NB4 (cell line): ENCODE results near the gene TMEM252.

Source experiments
- MYC ChIP-seq: IDR thresholded peaks from 2 replicates; pipeline ENCODE4 v1.6.1; 2011; ENCODE audit warnings: low read depth, low read length
- POLR2A ChIP-seq: IDR thresholded peaks from 2 replicates; pipeline ENCODE4 v1.6.1; 2011; ENCODE audit warnings: mild to moderate bottlenecking; ENCODE audit not compliant: insufficient read length; ENCODE audit errors: extremely low read depth
- TF ChIP-seq, protein P1 (sequence below): IDR thresholded peaks from one replicate; pipeline ENCODE4 v1.5.1; 2012; ENCODE audit warnings: low read depth, low read length
- TF ChIP-seq, protein P2 (sequence below): IDR thresholded peaks from 2 replicates; pipeline ENCODE4 v1.6.1; 2011; ENCODE audit warnings: low read depth, low read length

DNA sequence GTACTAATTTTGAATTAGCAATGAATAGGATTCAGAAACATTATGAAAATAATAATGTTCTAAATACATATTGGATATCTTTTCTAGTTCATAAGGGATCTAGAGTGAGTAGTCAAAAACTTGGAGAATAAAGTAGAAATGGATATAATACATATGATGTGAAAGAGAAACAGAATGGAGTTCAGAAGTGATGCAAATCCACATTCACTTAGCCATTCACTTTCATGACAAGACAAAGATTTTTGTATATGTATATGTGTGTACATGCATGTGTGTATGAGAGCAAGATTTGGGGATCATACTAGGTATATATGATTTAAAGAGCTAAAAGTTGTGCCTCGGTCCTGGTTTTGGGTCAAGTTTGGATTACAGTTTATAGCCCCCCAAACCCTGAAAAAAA, 34.1 kb downstream of the TMEM252 start:
- TF ChIP-seq POLR2A (no peak), MYC (no peak)
- TF ChIP-seq, protein P1, sequence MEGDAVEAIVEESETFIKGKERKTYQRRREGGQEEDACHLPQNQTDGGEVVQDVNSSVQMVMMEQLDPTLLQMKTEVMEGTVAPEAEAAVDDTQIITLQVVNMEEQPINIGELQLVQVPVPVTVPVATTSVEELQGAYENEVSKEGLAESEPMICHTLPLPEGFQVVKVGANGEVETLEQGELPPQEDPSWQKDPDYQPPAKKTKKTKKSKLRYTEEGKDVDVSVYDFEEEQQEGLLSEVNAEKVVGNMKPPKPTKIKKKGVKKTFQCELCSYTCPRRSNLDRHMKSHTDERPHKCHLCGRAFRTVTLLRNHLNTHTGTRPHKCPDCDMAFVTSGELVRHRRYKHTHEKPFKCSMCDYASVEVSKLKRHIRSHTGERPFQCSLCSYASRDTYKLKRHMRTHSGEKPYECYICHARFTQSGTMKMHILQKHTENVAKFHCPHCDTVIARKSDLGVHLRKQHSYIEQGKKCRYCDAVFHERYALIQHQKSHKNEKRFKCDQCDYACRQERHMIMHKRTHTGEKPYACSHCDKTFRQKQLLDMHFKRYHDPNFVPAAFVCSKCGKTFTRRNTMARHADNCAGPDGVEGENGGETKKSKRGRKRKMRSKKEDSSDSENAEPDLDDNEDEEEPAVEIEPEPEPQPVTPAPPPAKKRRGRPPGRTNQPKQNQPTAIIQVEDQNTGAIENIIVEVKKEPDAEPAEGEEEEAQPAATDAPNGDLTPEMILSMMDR, result no peak
- TF ChIP-seq, protein P2, sequence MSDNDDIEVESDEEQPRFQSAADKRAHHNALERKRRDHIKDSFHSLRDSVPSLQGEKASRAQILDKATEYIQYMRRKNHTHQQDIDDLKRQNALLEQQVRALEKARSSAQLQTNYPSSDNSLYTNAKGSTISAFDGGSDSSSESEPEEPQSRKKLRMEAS, result no peak
